Fibroblast of pulmonary artery (primary cell): ENCODE measurements around the gene CACNA1C.
"Not testable (repeated sequence)": the region's sequence is repeated elsewhere in the genome, so short reads cannot be mapped to it uniquely, and the experiment has no call there.

Source experiments
- DNase-seq: peaks from one replicate; pipeline ENCODE4 v3.0.0-alpha.2; 2010; ENCODE audit warnings: low read depth
- H3K4me3 ChIP-seq: replicated peaks from 2 replicates; pipeline ENCODE4 v1.5.1; 2011; ENCODE audit warnings: low read depth, mild to moderate bottlenecking, control low read depth, low read length, moderate library complexity
- TF ChIP-seq, protein P1 (sequence below): IDR thresholded peaks from 2 replicates; pipeline ENCODE4 v1.5.1; 2011; ENCODE audit warnings: mild to moderate bottlenecking, control low read depth, low read length, inconsistent platforms; ENCODE audit errors: missing control alignments

CACNA1C gene

DNA sequence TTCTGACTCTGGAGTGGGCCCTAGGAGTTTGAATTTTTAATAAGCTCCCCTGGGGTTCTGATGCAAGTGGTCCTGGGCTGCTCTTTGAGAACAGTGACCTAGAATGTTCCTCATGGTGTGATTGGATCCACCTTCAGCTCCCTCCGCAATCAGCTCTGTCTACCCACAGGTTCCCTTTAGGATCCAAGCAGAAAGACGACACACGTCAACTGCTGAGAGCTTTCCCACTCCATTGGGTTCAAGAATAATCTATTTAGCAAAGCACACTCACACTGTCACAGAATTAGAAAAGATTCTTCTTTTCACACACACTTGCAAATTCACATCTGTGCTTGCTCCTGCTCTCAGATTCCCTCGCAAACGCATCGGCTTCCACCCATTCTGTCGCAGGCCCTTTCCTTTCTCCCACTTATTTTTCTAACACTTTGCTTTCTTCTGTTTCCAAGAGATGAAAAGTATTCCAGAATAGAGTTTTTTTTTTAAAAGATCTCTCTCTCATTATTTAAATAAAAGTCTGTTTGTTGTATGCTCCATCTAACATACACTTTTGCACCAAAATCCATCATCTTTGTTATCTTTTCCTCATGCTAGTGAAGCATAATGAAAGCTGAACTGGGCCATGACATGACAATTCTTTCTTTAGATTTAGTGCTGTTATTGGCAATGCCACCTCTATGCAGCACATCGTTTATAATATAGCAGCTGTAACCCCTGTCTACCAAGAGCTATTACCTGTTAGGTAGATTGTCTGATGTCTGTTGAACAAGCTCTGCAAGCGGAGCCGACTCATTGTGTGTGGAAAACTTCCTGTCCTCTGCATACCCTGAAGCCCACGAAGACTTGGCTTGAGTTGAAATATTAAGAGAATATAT is 73.1 kb downstream of the CACNA1C start:
- TF ChIP-seq, protein P1, sequence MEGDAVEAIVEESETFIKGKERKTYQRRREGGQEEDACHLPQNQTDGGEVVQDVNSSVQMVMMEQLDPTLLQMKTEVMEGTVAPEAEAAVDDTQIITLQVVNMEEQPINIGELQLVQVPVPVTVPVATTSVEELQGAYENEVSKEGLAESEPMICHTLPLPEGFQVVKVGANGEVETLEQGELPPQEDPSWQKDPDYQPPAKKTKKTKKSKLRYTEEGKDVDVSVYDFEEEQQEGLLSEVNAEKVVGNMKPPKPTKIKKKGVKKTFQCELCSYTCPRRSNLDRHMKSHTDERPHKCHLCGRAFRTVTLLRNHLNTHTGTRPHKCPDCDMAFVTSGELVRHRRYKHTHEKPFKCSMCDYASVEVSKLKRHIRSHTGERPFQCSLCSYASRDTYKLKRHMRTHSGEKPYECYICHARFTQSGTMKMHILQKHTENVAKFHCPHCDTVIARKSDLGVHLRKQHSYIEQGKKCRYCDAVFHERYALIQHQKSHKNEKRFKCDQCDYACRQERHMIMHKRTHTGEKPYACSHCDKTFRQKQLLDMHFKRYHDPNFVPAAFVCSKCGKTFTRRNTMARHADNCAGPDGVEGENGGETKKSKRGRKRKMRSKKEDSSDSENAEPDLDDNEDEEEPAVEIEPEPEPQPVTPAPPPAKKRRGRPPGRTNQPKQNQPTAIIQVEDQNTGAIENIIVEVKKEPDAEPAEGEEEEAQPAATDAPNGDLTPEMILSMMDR, result no peak
- no peak overlapping the region for H3K4me3 ChIP-seq
- DNase-seq, result no peak

DNA sequence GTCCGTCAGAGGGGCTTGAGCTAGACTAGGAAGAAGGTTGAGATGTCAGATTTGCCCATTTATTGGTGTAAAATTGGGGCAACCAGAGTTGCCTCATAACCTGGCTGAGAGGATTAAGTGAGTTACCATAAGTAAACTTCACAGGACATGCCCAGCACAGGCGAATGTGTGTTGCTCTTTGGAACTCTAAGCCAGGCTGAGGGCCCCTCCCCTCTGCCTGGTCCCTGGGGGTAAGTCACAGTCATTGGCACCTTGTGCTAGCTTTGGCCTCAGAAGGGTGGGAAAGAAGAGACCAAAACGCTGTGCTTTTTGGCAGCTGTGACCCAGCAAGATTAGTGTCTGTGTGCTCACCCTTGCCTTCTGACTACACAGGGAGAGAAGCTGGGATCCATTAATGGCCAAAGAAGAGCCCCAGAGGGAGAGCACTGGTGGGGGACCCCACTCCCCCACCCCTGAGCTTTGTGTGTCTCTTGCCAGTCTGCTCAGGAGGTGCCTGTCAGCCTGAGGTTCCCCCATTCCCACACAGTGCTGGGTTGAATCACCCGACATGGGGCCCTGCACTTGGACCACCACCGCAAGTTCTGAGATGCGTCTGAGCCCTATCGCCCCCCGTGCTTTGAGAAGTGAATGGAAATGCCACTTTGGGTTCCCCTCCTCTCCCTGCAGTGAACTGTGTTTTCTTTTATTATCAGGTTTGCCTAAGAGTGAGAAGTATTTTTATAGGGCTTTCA is 74.1 kb downstream of the CACNA1C start:
- DNase-seq, result no peak
- H3K4me3 ChIP-seq, result no peak overlapping the region
- TF ChIP-seq, protein P1, result no peak

DNA sequence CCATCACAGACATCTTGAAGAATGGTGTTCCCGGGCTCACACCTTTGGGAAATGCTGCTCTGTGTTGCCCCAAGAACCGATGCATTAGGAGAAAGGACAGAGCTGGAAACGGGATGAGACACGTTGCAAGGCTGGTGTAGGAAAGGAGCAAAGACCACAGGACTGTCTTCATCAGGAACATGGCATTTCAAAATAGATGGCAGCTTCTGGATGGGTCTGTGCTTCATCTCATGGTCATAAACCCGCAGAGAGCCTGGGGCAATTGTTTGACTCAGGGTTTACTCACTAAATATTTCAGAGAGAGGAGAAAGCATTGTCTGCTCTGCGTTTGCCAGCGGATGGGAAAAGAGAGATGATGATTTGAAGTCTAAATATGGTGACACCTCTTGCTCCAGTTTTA is 76.3 kb downstream of the CACNA1C start:
- TF ChIP-seq, protein P1, result no peak
- DNase-seq, result no peak
- H3K4me3 ChIP-seq, result no peak overlapping the region

DNA sequence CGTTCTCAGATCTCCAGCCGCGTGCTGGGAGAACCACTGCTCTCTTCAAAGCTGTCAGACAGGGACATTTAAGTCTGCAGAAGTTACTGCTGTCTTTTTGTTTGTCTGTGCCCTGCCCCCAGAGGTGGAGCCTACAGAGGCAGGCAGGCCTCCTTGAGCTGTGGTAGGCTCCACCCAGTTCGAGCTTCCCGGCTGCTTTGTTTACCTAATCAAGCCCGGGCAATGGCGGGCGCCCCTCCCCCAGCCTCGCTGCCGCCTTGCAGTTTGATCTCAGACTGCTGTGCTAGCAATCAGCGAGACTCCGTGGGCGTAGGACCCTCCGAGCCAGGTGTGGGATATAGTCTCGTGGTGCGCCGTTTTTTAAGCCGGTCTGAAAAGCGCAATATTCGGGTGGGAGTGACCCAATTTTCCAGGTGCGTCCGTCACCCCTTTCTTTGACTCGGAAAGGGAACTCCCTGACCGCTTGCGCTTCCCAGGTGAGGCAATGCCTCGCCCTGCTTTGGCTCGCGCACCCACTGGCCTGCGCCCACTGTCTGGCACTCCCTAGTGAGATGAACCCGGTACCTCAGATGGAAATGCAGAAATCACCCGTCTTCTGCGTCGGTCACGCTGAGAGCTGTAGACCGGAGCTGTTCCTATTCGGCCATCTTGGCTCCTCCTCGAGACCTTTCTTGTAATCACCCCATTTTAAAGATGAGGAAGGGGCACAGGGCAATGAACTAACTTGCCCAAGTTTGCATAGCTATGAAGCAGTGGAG is 83.1 kb downstream of the CACNA1C start:
- H3K4me3 ChIP-seq, DNase-seq: not testable (repeated sequence)

DNA sequence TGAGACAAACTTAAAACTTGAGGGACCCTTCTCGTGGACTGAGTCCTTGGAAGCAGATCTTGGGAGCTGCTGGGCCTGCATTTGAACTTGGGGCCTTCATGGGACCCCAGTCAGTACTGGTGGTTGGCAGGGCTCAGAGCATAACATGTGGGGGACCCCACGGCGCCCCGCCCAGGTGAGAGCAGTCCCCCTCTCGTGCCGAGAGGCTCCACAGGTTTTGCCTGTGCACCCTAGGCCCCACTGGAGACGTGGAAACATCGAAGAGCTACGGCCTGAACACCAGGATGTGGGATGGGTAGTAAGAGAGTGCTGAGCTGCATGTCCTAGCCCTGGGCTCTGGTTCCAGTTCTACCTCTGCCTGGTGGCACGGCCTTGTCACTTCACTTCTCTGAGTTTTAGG is 84.1 kb downstream of the CACNA1C start:
- H3K4me3 ChIP-seq, result no peak overlapping the region
- no peak for DNase-seq
- TF ChIP-seq, protein P1, result no peak

DNA sequence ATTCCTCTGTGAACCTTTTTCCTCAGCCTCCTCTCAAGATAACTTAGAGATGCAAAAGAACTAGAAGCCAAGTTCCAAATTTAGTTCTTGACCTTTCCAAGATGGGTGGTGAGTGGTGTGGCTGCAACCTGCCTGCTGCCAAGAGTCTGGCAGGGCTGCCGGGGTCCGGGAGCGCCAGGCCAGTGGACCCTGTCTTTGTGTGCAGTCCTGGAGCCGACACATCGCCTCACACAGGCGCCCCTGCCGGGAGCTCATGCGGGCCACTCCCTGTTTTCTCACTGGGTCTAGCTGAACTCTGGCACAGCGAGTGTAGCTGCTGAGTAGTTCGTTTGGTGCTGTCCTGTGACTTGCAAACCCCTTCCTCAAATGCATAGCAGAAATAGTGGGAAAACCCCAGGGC is 84.9 kb downstream of the CACNA1C start:
- no peak for DNase-seq
- no peak overlapping the region for H3K4me3 ChIP-seq
- TF ChIP-seq, protein P1, result no peak

DNA sequence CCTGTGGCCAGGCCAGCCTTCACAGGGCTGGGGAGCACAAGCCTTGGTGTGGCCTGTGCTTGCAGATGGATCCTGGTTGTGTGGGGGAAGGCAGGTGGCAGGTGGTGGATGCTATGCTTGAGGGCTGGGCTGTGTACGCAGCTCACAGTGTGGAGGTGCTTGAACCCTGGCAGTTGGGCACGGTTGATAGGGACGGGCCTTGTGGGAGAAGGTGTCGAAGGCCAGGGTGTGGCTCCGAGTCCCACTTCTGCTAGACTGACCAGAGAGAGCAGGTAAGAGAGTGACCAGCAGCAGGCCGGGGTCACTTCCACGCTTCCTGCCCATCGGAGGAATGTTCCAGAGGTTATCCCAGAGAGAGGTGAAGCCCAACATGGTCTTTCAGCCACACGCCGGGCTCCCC is 85.5 kb downstream of the CACNA1C start:
- DNase-seq, result no peak
- TF ChIP-seq, protein P1, result no peak
- H3K4me3 ChIP-seq, result no peak overlapping the region
